Measurements from ENCODE around the gene RIC1. TPM values are rescaled to one million over a fixed set of nuclear protein-coding genes. Genes with fewer than 3 reads are reported as not detected.
"Not testable (repeated sequence)": the region's sequence is repeated elsewhere in the genome, so short reads cannot be mapped to it uniquely, and the experiment has no call there.

RIC1 gene
- total RNA-seq, 1 experiment from 2014 or later, result 25.5 TPM

DNA sequence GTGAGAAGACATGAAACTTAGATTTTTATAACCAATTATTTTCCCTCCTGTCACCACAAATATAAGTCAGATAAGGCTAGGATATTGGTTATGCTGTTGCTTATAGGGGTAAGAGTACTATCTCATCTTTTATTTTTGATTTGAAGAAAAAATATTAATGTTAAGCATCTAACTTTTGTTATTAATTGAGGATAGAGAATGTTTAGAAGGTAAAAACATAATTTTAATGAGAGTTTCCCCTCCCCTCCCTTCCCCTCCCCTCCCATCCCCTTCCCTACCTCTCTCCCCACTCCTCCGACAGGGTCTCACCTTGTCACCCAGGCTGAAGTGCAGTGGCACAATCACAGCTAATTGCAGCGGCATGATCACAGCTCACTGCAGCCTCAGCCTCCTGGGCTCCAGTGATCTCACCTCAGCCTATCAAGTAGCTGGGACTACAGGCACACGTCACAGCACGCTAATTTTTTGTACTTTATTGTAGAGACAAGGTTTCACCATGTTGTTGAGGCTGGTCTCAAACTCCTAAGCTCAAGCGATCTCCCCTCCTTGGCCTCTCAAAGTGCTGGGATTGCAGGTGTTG, 86.7 kb downstream of the RIC1 start:
- CTCF ChIA-PET, result no interaction called here
- no peak overlapping the region for H3K27ac ChIP-seq (ENCODE audit: low read depth, low read length)
- RAD21 ChIA-PET (ENCODE audit: low non-redundant PET in 1 of 2, low total read pairs in 2 of 2, uncharacterized antibody in 2 of 2, unreplicated experiment in 2 of 2), result no interaction called here
- no peak overlapping the region for H2AFZ ChIP-seq (ENCODE audit: low read depth, low read length, poor library complexity, severe bottlenecking)
- ATAC-seq (no peak), DNase-seq (ENCODE audit: low read depth, low spot score) (no peak)
- 0 out of 4 replicates have a peak, but pooled peaks cover 0 to 5% of the 10 kb centered on the region in 2 experiments for H3K9me3 ChIP-seq (ENCODE audit: control insufficient read depth in 1 of 2, insufficient read depth in 1 of 2, low read depth in 1 of 2, low read length in 2 of 2)
- 0 out of 2 replicates have a peak, but pooled peaks cover 4% of the 10 kb centered on the region for H3K79me2 ChIP-seq (ENCODE audit: insufficient read depth, low read length)
- peaks cover 3 to 13% of the 10 kb centered on the region in 2 experiments; a peak in 3 of 4 replicates for H3K36me3 ChIP-seq (ENCODE audit: control insufficient read depth in 1 of 2, insufficient read depth in 2 of 2, low read length in 2 of 2)
- H3K4me1 ChIP-seq (ENCODE audit: control insufficient read depth in 1 of 2, insufficient read depth in 2 of 2, low read length in 2 of 2), result no peaks in the 10 kb centered on the region
- POLR2A ChIA-PET, result no interaction called here
- TF ChIP-seq ATF3 (IDR thresholded peaks at IDR 0.05), result no peak
- no peak for TF ChIP-seq POLR2A (IDR thresholded peaks at IDR 0.05; ENCODE audit: borderline replicate concordance, extremely low read depth, insufficient read depth, insufficient read length)
- TF ChIP-seq SRF (IDR thresholded peaks at IDR 0.05; ENCODE audit: low read depth), result no peak
- H3K27me3 ChIP-seq (ENCODE audit: insufficient read depth, low read length), result no peaks in the 10 kb centered on the region
- no peak overlapping the region for H3K4me2 ChIP-seq (ENCODE audit: low read length)
- H3K4me3 ChIP-seq (replicated peaks in 1 of 2; ENCODE audit: low read depth in 1 of 2, low read length in 2 of 2), result no peak overlapping the region
- no TSS peak for BruUV-seq (replicated peaks)
- no peak overlapping the region for H3K9ac ChIP-seq (ENCODE audit: low read length)
- intact Hi-C loops (cut with micrococcal nuclease), result loop anchor here (1.0 to 10.0 kb wide), 4 partner anchors 87 to 531 kb away; partner anchors contain the start of genes CD274, INSL6 and RIC1
- no peaks in the 10 kb centered on the region for H3K9me2 ChIP-seq (ENCODE audit: insufficient read depth)
- peaks cover 4% of the 10 kb centered on the region; the same call in 1 of the 2 replicates for H4K20me1 ChIP-seq (ENCODE audit: insufficient read depth)

DNA sequence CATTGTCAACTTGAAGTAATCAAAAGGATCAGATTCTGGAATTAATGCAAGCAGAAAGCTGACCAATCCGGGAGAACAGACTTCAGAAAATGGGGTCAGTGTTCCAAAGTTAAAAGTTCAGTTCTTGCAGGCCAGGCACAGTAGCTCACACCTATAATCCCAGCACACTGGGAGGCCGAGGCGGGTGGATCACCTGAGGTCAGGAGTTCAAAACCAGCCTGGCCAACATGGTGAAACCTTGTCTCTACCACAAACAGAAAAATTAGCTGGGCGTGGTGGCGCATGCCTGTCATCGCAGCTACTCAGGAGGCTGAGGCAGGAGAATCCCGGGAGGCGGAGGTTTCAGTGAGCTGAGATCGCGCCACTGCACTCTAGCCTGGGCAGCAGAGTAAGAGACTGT, 88.5 kb downstream of the RIC1 start:
- intact Hi-C loops (cut with micrococcal nuclease), result loop anchor here (10.0 kb wide), 2 partner anchors 263 to 533 kb away; partner anchors contain the start of genes CD274 and INSL6
- POLR2A ChIA-PET; H3K4me2 ChIP-seq (ENCODE audit: low read length); RAD21 ChIA-PET (ENCODE audit: low non-redundant PET in 1 of 2, low total read pairs in 2 of 2, uncharacterized antibody in 2 of 2, unreplicated experiment in 2 of 2); H2AFZ ChIP-seq (ENCODE audit: low read depth, low read length, poor library complexity, severe bottlenecking); H3K27me3 ChIP-seq (ENCODE audit: insufficient read depth, low read length); DNase-seq (ENCODE audit: low read depth, low spot score); H4K20me1 ChIP-seq (ENCODE audit: insufficient read depth); H3K9me3 ChIP-seq (ENCODE audit: control insufficient read depth in 1 of 2, insufficient read depth in 1 of 2, low read depth in 1 of 2, low read length in 2 of 2); ATAC-seq; BruUV-seq (replicated peaks); H3K79me2 ChIP-seq (ENCODE audit: insufficient read depth, low read length); H3K4me3 ChIP-seq (replicated peaks in 1 of 2; ENCODE audit: low read depth in 1 of 2, low read length in 2 of 2); H3K9me2 ChIP-seq (ENCODE audit: insufficient read depth); H3K4me1 ChIP-seq (ENCODE audit: control insufficient read depth in 1 of 2, insufficient read depth in 2 of 2, low read length in 2 of 2); H3K9ac ChIP-seq (ENCODE audit: low read length); H3K27ac ChIP-seq (ENCODE audit: low read depth, low read length): not testable (repeated sequence)
- CTCF ChIA-PET, result interaction anchor here (1.5 kb wide), 1 partner anchor 117 kb away, joined by 4 read pairs; no protein-coding TSS in a partner anchor
- H3K36me3 ChIP-seq (ENCODE audit: control insufficient read depth in 1 of 2, insufficient read depth in 2 of 2, low read length in 2 of 2), result peaks cover 7 to 18% of the 10 kb centered on the region in 2 experiments; a peak in 3 of 4 replicates

Measured in HCT116 (cell line).